NT2/D1 (cell line): ENCODE data around the gene DNM3.

ENCODE experiments used
- SUZ12 ChIP-seq: IDR thresholded peaks from 2 replicates; pipeline ENCODE4 v1.6.1; 2011; ENCODE audit not compliant: insufficient read length, insufficient read depth; ENCODE audit errors: extremely low read depth
- YY1 ChIP-seq: IDR thresholded peaks from 2 replicates; pipeline ENCODE4 v1.6.1; 2011; ENCODE audit not compliant: insufficient read length, insufficient read depth
- ZNF274 ChIP-seq: IDR thresholded peaks from 2 replicates; pipeline ENCODE4 v1.6.1; 2011; ENCODE audit warnings: mild to moderate bottlenecking, low read depth, low read length

DNA sequence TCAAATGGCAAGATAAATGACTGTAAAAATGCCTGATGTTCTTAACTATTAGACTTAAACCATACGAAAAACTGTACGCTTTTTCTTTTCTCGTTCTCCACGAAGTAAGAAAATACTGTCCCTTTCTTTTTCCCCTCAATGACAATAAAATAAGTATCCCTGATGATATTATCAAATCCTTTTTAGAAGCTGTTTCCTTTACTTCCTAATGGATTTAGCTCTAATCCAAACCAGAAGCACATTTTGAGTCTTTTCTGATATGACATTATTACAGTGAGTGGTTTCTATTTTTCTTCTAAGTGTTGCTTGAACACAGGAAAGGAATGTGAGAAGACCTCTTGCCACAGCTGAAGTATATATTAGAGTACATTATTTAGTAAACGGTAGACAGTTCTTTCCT, 32.4 kb downstream of the DNM3 start:
- TF ChIP-seq YY1 (no peak), ZNF274 (no peak), SUZ12 (no peak)
